D341Med (cell line): ENCODE results near the gene NAGPA.

ENCODE experiments used
- DNase-seq: peaks from one replicate; pipeline ENCODE4 v3.0.0; 2012; ENCODE audit warnings: low spot score

Gene NAGPA

GRCh38 chr16:5002699-5003143, 31.0 kb downstream of the NAGPA start:
- DNase-seq, result no peak

GRCh38 chr16:5001986-5002385, 31.7 kb downstream of the NAGPA start:
- DNase-seq, result no peak

GRCh38 chr16:5001571-5001970, 32.2 kb downstream of the NAGPA start:
- no peak for DNase-seq

GRCh38 chr16:5000573-5001001, 33.1 kb downstream of the NAGPA start:
- DNase-seq, result no peak

GRCh38 chr16:4994719-4995434, 38.9 kb downstream of the NAGPA start:
- no peak for DNase-seq

GRCh38 chr16:4991754-4992153, 42.0 kb downstream of the NAGPA start:
- no peak for DNase-seq

GRCh38 chr16:4990415-4990814, 43.3 kb downstream of the NAGPA start:
- no peak for DNase-seq

- no peak for DNase-seq
These were observed 44.2 kb downstream of the NAGPA start for GRCh38 chr16:4989391-4990006.

- peak; percentile 25 for DNase-seq
These were observed 45.1 kb downstream of the NAGPA start for GRCh38 chr16:4988647-4989046.

- peak; percentile 52 for DNase-seq
These were observed 46.0 kb downstream of the NAGPA start for GRCh38 chr16:4987580-4988374.

GRCh38 chr16:4987250-4987579, 46.5 kb downstream of the NAGPA start:
- DNase-seq, result no peak

- no peak for DNase-seq
These were observed 49.4 kb downstream of the NAGPA start for GRCh38 chr16:4984174-4984990.

- no peak for DNase-seq
These were observed 51.5 kb downstream of the NAGPA start for GRCh38 chr16:4982056-4982867.

GRCh38 chr16:4981473-4981872, 52.3 kb downstream of the NAGPA start:
- no peak for DNase-seq

- DNase-seq, result no peak
These were observed 53.0 kb downstream of the NAGPA start for GRCh38 chr16:4980691-4981090.

GRCh38 chr16:4979736-4980660, 53.7 kb downstream of the NAGPA start:
- DNase-seq, result no peak

- DNase-seq, result no peak
These were observed 54.6 kb downstream of the NAGPA start for GRCh38 chr16:4979164-4979563.

GRCh38 chr16:4976611-4977145, 57.1 kb downstream of the NAGPA start:
- DNase-seq, result no peak

GRCh38 chr16:4976079-4976478, 57.7 kb downstream of the NAGPA start:
- DNase-seq, result no peak
